Stimulated activated CD4-positive, alpha-beta T cell treated with anti-CD3 and anti-CD28 coated beads, Interleukin-4, amount 100 ng/mL, for 24 hours (primary cell): Measurements from ENCODE around the gene PEBP1.
A peak's percentile ranks its signal among the peaks of the same experiment; 100 is the strongest.
"Not testable (repeated sequence)": the region's sequence is repeated elsewhere in the genome, so short reads cannot be mapped to it uniquely, and the experiment has no call there.

Experiments
- DNase-seq: peaks from one replicate; pipeline ENCODE4 v3.0.0-alpha.2; 2020

The PEBP1 gene

DNA sequence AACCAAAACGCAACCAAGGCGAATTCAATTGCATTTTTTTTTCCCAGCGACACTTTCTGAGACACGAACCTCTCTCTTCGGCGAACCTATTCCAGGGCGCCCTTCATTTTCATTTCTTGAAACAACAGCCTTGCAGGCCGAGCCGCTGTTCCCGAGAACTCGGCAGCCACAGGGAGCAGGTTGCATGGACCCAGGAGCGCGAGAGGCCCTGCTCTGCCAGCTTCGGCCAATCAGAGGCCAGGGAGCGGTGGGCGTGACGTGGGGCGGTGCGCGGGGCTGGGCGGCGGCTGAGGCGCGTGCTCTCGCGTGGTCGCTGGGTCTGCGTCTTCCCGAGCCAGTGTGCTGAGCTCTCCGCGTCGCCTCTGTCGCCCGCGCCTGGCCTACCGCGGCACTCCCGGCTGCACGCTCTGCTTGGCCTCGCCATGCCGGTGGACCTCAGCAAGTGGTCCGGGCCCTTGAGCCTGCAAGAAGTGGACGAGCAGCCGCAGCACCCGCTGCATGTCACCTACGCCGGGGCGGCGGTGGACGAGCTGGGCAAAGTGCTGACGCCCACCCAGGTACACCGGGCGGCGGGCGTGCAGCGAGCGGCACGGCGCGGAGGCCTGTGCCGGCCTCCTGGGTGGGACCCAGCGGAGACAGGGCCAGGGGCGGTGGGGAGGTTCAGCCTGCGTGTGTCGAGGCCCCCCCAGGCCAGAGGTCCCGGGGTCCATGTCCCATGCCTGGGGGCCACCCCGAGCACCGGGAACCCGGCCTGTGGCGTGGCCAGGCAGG lies at the start of gene PEBP1:
Gene PEBP1 (plus strand): TSS at position 337 of the 771 bp plus-strand sequence. CDS start 86 bp downstream, at position 423.
- DNase-seq, result peak; percentile 94

DNA sequence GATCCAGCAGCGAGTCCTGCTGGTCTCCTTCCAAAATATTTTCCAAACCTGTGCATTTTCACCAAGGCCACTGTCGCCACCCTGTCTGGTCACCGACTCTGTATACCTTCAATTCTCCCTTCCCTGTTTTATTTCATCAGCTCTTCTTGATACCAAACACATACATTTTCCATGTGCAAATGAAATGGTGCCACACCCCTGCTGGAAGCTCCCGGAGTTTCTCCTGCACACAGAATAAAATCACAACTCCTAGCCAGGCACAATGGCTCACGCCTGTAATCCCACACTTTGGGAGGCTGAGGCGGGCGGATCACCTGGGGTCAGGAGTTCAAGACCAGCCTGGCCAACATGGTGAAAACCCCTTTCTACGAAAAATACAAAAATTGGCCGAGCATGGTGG lies 46.1 kb upstream of the PEBP1 start:
- no peak for DNase-seq

DNA sequence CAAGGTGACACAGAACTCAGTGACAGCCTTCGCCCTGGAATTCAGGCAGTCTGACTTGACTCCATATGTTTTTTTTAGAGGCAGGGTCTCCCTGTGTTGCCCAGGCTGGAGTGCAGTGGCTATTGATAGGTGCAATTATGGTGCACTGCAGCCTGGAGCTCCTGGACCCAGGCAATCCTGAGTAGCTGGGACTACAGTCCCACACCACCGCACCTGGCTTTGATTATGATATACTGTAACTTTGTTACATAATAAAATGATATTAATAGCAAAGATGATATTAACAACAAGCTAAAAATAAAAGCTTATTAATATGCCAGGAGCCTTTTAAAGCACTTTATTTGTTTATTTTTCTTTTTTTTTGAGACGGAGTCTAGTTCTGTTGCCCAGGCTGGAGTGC lies 41.9 kb upstream of the PEBP1 start:
- no peak for DNase-seq

DNA sequence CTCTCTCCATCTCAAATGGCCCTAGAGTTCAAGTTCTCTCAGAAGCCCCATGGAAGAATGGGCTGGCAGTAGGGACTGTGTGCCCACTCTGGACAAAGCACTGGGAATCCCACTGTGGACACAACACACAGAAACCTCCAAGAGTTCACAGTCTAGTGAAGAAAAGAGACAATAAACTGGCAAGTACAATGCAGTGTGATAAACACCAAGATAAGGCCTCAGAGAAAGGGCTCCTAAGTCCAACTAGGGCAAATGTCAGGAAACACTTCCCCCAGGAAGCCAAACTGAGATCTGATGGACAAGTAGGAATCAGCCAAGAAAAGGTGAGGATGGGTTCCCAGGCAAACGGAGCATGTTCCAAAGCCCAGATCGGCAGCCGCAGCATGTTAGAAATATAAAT lies 37.5 kb upstream of the PEBP1 start:
- DNase-seq, result no peak

DNA sequence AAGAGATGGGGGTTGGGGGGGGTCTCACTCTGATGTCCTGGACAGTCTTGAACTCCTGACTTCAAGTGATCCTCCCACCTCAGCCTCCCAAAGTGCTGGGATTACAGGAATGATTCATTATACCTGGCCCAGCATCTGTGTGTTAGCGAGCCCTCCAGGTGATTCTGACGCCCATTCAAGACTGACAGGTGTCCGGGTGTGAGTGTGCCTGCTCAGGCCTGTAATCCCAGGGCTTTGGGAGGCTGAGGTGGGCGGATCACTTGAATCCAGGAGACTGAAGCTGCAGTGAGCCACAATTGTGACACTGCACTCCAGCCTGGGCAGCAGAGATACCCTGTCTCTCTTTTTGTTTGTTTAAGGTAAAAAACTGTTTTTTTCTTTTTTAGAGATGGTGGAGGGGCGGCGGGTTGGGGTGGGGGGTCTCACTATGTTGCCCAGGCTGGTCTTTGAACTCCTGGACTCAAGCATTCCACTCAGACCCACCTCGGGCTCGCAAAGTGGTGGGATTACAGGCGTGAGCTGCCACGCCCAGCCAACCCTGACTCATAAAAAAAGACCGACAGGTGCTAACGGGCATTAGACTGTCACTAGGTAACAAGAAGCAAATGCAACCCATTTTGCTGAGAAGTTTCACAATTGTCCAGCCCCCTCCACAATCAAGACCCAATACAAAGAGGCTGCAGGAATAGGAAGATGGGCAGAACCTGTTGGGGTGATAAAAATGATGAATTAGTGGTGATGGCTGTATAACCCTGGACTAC lies 36.8 kb upstream of the PEBP1 start:
- DNase-seq, result no peak

DNA sequence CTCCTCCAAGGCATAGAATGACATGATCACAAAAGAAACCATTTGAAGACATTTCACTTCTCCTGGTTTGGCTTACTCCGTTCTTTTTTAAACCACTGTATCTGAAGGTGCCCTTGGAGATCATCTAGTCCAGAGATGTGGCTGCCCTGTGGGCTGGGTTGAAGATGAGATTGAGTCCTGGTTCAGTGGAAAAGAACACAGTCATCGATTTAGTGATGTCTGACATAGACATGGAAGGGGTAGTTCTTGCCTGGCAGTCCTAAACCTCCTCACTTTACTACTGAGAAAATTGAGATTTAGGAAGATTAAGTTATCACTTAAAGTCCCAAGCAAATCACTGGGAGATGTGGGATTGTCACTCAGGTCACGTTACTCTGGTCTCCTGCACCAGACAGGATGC lies 34.9 kb upstream of the PEBP1 start:
- no peak for DNase-seq

DNA sequence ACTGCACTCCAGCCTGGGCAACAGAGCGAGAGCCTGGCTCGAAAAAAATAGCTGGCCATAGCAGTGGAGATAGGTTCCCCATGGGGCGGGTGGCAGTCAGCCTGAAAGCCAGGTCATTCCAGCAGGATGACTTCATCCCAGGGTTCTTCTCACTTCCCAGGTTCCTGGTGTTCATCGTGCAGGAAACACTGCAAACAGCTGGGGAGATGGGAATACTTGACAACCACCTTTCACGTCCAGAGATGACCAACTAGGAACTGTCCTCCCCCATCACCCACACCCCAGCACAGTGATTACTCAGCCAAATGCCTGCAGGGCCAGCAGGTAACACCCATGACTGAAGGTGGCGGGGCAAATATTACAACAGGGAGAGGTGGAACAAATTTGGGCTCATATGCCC lies 33.9 kb upstream of the PEBP1 start:
- DNase-seq, result no peak

DNA sequence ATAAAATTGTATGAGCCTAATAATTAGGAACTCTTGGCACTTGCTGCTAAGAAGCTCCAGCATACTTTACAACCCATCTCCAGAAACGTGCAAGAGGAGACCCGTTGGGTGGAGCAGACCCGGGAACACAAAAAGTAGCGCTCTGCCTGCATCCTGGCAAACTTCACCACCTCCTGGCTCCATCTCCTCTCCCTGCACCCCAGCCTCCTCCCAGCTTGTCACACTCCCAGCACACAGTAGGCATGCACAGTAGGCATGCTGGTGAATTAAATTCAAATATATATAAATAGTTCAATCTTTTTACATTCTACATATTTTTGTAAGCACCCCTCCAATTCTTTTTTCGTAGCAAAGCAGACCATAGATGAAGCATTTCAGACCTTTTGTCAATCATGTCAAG lies 33.3 kb upstream of the PEBP1 start:
- DNase-seq, result no peak

DNA sequence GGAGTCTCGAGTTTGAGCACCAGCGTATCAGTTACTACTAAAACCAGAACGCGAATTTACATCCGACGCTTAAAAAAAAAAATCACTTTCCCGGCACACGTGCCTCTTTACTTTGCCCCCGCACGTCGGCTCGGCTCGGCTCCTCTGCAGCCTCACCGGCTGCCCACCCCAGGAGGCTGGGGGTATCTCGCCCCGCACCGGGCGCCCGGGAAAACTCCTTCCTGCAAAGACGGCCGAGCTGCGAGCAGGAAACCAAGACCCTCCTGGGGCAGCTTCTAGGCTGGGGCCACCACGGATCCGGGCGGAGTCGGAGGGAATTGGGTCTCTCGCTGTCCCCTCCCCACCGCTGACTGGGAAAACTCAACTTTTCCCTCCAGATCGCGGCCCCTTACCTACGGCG lies 32.7 kb upstream of the PEBP1 start:
- DNase-seq, result peak; percentile 5

DNA sequence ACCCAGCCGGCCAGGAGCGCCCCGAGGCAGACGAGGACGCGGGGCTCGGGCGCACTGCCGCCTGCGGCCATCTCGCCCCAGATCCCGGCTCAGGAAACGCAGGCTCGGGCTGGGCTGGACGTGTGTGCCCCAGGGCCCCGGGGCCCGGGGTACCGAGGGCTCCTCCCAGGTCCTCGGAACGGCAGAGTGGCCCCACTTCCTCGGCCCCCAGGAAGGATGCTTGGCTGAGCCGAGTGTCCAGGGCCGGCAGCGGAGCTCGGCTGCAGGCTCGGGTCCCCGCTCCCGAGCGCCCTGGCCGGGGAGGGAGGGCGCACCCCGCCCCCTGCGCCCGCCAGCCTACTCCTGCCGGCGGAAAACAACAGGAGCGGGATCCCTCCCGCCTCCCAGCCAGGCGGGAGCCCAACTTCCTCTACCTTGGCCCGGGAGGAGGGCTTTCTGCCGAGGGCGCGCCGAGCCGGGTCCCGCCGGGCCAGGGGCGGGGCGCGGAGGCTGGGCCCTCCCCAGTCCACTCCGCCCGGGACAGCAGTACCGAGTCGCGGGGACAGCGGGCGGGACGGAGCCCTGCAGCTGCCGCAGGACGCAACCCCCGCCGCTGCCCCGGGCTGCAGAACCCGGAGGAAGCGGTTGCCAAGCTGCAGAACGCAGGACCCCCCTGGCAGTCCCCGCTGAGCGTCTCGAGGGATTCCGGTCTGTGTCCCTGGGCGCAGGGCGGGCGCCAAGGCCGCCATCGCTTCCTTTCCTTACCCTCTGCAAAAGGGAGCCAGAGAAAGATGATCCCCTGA lies 32.1 kb upstream of the PEBP1 start, which contains the start of gene VSIG10:
Gene VSIG10 (minus strand): TSS at position 411 of the 782 bp plus-strand sequence. CDS start 340 bp downstream, at position 71.
- peak; percentile 6 for DNase-seq

DNA sequence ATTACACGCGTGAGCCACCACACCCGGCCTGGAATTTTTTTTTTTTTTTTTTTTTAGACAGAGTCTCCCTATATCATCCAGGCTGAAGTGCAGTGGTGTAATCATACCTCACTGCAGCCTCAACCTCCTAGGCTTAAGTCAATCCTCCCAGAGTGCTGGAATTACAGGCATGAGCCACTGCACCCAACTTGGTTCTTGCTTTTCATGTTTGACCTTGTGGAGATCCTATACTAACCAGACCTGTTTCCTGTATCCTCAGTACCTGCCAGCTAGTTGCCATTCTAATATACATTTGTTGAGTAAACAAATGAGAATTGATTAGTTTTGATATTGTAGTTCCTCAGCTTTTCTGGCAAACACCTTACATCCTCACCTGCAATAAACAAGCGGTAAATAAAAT lies 28.9 kb upstream of the PEBP1 start:
- DNase-seq, result no peak

DNA sequence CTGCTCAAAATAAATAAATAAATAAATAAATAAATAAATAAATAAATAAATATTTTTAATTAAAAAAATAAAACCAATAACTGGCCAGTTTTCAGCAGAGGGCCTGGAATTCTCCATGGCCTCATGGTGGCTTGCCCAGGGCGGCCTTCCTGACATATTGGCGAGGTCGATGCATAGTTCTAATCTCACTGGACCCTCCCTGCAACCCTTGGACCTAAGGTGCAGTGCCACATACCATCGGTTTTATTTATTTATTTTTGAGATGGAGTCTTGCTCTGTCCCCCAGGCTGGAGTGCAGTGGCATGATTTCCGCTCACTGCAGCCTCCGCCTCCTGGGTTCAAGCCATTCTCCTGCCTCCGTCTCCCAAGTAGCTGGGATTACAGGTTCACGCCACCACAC lies 28.2 kb upstream of the PEBP1 start:
- DNase-seq, result no peak

DNA sequence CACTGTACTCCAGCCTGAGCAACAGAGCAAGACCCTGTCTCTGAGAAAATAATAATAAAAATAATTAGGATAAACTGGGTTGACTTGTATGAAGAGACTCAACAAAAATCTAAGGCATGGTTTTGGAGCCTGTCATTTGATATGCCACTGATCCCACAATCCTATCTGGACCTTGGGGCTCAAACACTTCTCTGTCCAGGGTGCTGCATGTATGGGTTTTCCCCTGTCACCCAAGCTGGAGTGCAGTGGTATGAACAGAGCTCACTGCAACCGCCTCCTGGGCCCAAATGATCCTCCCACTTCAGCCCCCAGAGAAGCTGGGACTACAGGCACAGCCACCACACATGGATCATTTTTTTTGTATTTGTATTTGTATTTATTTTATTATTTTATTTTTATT lies 26.8 kb upstream of the PEBP1 start:
- no peak for DNase-seq

DNA sequence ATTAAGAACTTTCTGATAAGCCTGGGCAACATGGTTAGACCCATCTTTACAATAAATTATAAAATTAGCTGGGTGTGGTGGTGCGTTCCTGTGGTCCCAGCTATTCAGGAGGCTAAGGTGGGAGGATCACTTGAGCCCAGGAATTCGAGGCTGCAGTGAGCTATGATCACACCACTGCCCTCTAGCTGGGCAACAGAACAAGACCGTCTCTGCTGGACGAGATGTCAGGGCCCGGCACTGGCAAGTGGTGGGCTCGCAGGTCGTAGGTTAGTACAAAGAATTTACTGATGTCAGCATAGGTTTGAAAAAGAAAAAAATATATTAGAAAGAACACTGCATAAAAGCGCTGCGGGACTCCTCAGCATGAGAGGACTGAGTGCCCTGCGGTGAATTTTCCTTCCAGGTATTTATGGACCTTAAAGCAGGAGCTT lies 16.5 kb upstream of the PEBP1 start:
- no peak for DNase-seq

DNA sequence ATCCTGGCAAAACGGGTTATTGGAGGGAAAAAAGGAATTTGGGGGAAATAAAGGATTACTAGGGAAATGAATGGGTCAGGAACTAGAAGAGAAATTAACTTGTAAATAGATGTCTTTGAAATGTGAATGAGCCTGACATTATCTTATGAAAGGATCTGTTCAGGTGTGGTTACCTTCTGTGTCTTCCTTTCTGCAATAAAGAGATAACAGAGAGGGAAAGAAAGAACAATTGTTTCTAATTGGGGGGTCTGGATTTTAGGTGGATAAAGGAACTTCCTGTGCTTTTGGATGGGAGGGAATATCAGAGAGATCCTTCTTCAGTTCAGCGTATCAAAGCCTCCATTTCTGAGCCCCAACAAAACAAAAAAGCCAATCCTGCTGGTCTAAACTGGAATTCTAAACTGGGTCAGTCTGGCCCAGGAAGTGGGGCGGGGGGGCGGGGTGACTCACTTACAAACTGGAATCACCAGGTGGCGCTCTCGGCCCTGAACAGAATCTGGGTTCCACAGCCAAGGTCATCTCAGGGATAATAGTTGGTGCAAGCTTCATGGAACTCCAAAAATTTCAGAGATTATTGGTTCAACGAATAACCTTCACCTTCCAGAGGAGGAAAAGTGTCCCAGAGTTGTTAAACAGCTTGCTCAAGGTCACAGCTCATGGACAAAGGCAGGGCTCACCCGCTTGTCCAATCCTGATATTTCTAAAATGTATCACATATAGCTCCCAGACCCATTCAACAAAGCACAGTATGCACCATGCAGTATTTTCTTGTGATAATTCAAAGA lies 15.2 kb upstream of the PEBP1 start:
- peak; percentile 70 for DNase-seq

DNA sequence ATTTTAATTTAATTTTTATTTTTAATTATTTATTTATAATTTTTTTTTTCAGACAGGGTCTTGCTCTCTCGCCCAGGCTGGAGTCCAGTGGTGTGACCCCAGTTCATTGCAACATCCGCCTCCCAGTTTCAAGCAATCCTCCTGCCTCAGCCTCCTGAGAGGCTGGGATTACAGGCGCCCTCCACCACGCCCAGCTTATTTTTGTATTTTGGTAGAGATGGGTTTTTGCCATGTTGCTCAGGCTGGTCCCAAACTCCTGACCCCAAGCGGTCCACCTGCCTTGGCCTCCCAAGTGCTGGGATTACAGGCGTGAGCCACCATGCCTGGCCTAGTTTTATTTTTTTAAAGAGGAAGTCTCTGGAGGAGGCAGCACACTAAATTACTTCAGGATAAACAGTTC lies 13.7 kb upstream of the PEBP1 start:
- DNase-seq, result no peak

DNA sequence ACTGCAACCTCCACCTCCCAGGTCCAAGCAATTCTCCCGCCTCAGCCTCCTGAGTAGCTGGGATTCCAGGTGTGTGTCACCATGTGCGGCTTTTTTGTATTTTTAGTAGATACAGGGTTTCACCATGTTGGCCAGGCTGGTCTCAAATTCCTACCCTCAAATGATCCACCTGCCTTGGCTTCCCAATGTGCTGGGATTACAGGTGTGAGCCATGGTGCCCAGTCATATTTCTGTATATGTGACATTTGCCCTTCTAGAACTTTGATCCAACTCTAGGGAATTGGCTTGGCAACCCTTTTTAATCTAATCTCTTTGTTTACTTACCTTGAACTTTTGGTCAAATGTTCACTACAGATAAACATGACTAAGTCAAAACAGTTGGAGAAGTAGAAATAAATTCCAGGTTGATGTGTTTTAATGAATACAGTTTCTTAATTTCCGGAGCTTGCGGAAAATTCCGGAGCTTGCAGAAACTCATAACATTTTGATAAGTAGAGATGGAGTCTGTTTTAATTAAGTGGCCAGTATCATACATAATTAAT lies 11.5 kb upstream of the PEBP1 start:
- DNase-seq, result no peak

DNA sequence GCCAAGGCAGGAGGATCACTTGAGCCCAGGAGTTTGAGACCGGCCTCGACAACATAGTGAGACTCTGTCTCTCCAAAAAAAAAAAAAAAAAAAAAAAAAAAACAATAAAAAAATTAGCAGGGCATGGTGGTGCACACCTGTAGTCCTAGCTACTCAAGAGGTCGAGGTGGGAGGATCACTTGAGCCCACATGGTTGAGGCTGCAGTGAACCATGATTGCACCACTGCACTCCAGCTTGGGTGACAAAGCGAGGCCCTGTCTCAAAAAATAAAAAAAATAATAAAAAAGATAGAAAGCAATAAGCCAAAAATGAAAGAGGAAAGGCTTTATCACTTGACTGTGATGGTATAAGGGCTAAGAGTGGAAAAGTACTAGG lies 10.2 kb upstream of the PEBP1 start:
- DNase-seq, result no peak

DNA sequence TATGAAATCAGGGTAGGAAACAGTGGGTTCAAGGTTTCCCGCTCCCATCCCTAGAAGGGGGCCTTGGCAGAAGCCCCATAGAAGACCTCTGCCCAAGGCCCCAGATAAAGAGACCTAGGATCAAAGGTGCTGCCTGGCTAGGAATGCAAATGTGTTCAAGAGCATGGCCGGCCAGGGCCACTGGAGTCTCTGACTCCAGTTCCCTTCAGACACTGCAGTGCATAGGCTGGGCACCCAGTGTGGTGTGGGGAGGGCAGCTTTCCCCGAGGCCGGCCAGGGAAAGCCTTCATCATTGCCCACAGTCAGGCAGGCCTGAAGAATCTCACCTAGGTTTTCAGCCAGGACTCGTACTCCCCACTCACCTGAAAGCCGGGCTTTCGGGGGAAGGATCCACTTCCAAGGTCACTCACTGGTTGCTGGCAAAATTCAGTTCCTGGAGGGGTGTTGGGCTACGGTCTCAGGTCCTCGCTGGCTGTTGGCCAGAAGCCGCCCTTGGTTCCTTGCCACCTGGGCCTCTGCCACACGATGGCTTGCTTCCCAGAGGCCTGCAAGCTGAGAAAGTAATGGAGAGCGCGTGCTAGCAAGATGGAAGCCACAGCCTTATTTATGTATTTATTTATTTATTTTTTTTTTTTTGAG lies 9.7 kb upstream of the PEBP1 start:
- DNase-seq, result no peak

DNA sequence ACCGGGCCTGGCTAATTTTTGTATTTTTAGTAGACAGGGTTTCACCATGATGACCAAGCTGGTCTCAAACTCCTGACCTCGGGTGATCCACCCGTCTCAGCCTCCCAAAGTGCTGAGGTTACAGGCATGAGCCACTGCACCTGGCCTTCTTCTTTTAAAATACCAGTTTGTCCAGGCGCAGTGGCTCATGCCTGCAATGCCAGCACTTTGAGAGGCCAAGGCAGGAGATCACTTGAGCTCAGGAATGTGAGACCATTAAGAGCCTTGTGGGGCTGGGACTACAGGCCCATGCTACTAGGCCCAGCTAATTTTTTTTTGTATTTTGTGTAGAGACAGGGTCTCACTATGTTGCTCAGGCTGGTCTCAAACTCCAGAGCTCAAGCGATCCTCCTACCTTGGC lies 8.1 kb upstream of the PEBP1 start:
- no peak for DNase-seq

DNA sequence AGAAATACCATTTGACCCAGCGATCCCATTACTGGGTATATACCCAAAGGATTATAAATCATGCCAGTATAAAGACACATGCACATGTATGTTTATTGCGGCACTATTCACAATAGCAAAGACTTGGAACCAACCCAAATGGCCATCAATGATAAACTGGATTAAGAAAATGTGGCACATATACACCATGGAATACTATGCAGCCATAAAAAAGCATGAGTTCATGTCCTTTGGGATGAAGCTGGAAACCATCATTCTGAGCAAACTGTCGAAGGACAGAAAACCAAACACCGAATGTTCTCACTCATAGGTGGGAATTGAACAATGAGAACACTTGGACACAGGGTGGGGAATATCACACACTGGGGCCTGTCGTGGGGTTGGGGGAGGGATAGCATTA lies 6.5 kb upstream of the PEBP1 start:
- not testable (repeated sequence) for DNase-seq

DNA sequence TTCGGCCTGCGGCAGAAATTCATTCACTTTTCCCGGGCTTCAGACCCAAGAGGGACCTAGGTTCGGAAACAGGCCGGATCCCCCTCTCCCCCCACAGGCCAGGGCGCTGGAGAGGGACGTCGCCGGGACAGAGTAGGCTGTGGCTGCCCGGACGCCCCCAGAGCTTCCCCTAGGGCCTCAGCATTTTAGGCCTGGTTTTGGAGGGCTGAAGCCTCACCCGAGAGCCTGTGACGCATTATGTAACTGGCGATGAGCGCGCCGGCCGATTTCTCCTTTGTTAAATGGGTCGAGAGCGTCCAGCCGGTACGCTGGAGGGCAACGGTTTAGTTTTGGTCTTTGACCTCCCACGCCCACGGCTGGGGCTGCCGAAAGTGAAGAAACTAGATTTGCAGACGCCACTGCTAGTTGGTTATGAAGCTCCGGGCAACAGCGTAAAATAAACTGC lies 657 bp downstream of the PEBP1 start:
- peak; percentile 48 for DNase-seq
